RWPE1 (cell line): Measurements from ENCODE around the gene ADK.

Experiments
- CTCF ChIA-PET: fragments of 350-600 bp; sonication (Branson Sonifier 250); formaldehyde crosslinking; extraction: SDS; loops from one replicate; lab custom pipeline; 2021; lab: Yijun Ruan, JAX
- POLR2A ChIA-PET: fragments of 400-600 bp; formaldehyde crosslinking; extraction: SDS; loops from one replicate; lab custom pipeline; 2020; ENCODE audit warnings: antibody characterized with exemption; ENCODE audit not compliant: low non-redundant PET; lab: Yijun Ruan, JAX
- DNase-seq: peaks from one replicate; pipeline ENCODE4 v3.0.0; 2012; ENCODE audit warnings: low spot score
- H3K27ac ChIP-seq: fragments of 450-650 bp; 2 replicates; pipeline ENCODE4 v1.5.1; 2017
- CTCF ChIP-seq: fragments of 450-650 bp; conservative IDR thresholded peaks from 2 replicates; pipeline ENCODE4 v1.5.1; 2017; ENCODE audit warnings: low read depth, mild to moderate bottlenecking

The ADK gene

GRCh38 chr10:74110120-74110519, 40.9 kb upstream of the ADK start:
- ChIA-PET POLR2A (no interaction called here), CTCF (interaction anchor here (0.7 kb wide), 1 partner anchor 25 kb away, joined by 3 read pairs; no protein-coding TSS in a partner anchor)
- TF ChIP-seq CTCF: no peak
- DNase-seq: no peak
- H3K27ac ChIP-seq: no peak overlapping the region

DNA sequence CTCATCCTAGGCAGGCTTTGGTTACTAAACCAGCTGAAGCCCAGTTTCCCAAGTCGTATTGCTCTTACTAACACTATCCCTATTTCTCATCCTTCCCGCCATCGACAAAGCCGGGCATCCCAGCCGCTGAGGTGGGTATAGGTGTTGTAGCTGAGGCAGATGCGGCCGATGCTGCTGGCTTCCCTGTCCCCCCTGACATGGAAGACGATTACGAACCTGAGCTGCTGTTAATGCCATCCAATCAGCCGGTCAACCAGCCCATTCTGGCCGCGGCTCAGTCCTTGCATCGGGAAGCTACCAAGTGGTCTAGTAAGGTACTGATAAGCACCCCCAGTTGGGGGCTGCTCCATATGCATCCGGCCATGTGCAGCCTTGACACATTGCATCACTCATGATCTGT, 39.2 kb upstream of the ADK start:
- TF ChIP-seq CTCF: no peak
- POLR2A ChIA-PET: no interaction called here
- DNase-seq: no peak
- CTCF ChIA-PET: interaction anchor here (0.6 kb wide), 1 partner anchor 16 kb away, joined by 3 read pairs; no protein-coding TSS in a partner anchor
- no peak overlapping the region for H3K27ac ChIP-seq

- peak; percentile 55 for DNase-seq
- H3K27ac ChIP-seq: no peak overlapping the region
- no peak for TF ChIP-seq CTCF
- CTCF ChIA-PET: interaction anchor here (0.6 kb wide), 3 partner anchors 287 to 922 kb away, joined by 3 read pairs; no protein-coding TSS in a partner anchor
- POLR2A ChIA-PET: interaction anchor here (0.6 kb wide), 1 partner anchor 63 kb away, joined by 3 read pairs; no protein-coding TSS in a partner anchor
These were observed 37.5 kb upstream of the ADK start for GRCh38 chr10:74113546-74113945.

DNA sequence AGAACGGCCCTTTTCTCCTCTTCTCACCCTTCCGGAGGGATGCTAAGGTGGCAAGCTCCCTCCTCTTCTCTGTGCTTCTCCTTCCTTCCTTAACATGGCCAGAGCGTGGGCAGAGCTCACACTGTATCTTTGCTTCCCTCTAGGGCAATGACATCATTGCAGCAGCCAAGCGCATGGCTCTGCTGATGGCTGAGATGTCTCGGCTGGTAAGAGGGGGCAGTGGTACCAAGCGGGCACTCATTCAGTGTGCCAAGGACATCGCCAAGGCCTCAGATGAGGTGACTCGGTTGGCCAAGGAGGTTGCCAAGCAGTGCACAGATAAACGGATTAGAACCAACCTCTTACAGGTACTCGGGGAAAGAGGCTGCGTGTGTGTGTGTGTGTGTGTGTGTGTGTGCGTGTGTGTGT, 37.0 kb upstream of the ADK start:
- TF ChIP-seq CTCF: no peak
- CTCF ChIA-PET: interaction anchor here (0.5 kb wide), 1 partner anchor 234 kb away, joined by 3 read pairs; no protein-coding TSS in a partner anchor
- DNase-seq: no peak
- POLR2A ChIA-PET: no interaction called here
- no peak overlapping the region for H3K27ac ChIP-seq

GRCh38 chr10:74117738-74118137, 33.3 kb upstream of the ADK start:
- peak overlapping the region; percentile 83 for H3K27ac ChIP-seq
- POLR2A ChIA-PET: no interaction called here
- CTCF ChIA-PET: interaction anchor here (0.7 to 0.8 kb wide), 2 partner anchors 11 to 44 kb away, joined by 3 read pairs; no protein-coding TSS in a partner anchor
- no peak for DNase-seq
- TF ChIP-seq CTCF: no peak

GRCh38 chr10:74118804-74119203, 32.2 kb upstream of the ADK start:
- H3K27ac ChIP-seq: peak overlapping the region; percentile 83
- TF ChIP-seq CTCF: no peak
- POLR2A ChIA-PET: no interaction called here
- CTCF ChIA-PET: interaction anchor here (0.7 to 1.0 kb wide), 4 partner anchors 10 to 273 kb away, joined by 3 to 5 read pairs (median 3); no protein-coding TSS in a partner anchor
- DNase-seq: peak; percentile 41
